ENCODE data around the gene SOX9. TPM values are rescaled to one million over a fixed set of nuclear protein-coding genes. Genes with fewer than 3 reads are reported as not detected.

SOX9 gene
- total and polyA plus RNA-seq, 5 donors from 2014 or later: not detected

DNA sequence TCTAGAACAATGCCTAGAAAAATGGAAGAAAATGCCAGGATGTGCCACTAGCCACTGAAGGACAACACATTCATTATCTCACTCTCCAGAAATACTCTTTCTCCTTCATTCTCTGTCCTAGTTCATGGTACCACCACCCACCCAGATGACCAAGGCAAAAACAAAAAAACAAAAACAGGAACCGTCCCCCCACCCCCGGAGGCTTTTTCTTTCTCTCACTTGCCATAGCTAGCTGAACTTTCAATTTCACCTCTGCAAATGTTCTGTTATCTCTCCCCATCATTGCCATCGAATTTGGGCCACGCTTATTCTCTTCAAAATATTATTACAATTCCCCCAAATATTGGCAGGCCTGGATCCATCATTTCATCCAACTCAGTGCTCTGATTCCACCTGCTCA lies 49.0 kb downstream of the SOX9 start:
- ATAC-seq (ENCODE audit: low read depth in 2 of 2) (no peak), DNase-seq (no peak)
- Histone ChIP-seq H3K9me3 (ENCODE audit: control insufficient read depth in 2 of 2, low read length in 2 of 2) (no peaks in the 10 kb centered on the region), H3K4me3 (ENCODE audit: low read depth, low read length) (no peak overlapping the region), H3K27me3 (ENCODE audit: control insufficient read depth, insufficient read depth, low read length) (no peaks in the 10 kb centered on the region), H3K36me3 (ENCODE audit: control insufficient read depth, insufficient read depth, low read length) (no peaks in the 10 kb centered on the region), H3K4me1 (ENCODE audit: control insufficient read depth, insufficient read depth, low read length, poor library complexity, severe bottlenecking) (no peaks in the 10 kb centered on the region), H3K27ac (ENCODE audit: insufficient read depth, low read length, poor library complexity, severe bottlenecking) (no peak overlapping the region)
- Mint-ChIP-seq H3K27me3 (peaks cover 7% of the 10 kb centered on the region), H3K27ac (no peak overlapping the region), H3K4me3 (no peak overlapping the region), H3K4me1 (peaks cover 0 to 2% (median 0%) of the 10 kb centered on the region in 4 donors), H3K9me3 (peaks cover 0 to 2% (median 0%) of the 10 kb centered on the region in 7 donors), H3K36me3 (no peaks in the 10 kb centered on the region)

DNA sequence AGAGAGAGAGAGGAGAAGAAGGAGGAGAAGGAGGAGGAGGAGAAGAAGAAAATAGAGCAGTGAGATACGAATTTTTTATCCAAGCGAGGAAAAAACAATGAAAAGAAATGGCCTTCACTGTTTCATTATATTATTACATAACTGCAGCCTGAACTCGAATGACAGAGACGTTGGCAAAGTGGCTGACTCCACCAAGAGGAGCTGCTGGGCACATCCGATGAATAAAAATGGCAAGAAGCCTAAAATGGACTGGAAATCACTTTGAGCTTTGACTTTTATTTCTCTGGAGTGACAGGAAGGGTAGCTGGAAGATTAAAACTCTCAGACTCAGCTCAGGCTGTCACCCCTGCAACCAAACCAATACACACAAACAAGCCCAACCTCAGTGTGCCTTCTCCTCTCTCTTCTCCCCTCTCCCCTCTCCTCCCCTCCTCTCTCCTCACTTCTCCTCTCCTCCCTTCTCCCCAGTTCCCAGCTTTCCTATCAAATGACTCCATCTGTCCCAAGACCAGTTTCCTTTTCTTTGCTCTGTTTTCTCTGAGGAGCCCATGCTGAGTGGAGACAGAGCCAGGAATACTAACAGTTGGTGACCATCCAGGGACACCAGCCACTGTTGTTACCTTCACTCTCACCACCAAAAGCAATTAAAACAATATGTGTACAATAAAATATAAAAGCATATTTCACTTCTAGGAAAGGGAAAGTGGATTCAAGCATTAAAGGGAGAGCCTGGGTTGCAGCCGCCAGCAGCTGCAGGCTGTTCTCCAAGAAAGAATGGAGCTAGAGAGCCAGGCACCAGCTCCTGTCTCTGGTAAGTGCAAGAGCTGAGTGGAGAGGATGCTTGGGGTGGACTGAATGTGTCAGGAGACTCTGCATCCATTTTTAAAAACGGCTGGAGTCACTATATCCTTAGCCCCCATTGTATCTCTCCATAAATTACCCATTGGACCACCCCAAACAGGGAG lies 51.2 kb downstream of the SOX9 start:
- Mint-ChIP-seq H3K9me3 (peaks cover 0 to 2% (median 0%) of the 10 kb centered on the region in 7 donors), H3K27ac (no peak overlapping the region), H3K4me1 (peaks cover 0 to 2% (median 0%) of the 10 kb centered on the region in 4 donors), H3K36me3 (no peaks in the 10 kb centered on the region), H3K4me3 (no peak overlapping the region), H3K27me3 (peaks cover 11% of the 10 kb centered on the region)
- H3K27ac ChIP-seq (ENCODE audit: insufficient read depth, low read length, poor library complexity, severe bottlenecking): no peak overlapping the region
- H3K4me3 ChIP-seq (ENCODE audit: low read depth, low read length): no peak overlapping the region
- H3K27me3 ChIP-seq (ENCODE audit: control insufficient read depth, insufficient read depth, low read length): no peaks in the 10 kb centered on the region
- H3K9me3 ChIP-seq (ENCODE audit: control insufficient read depth in 2 of 2, low read length in 2 of 2): no peaks in the 10 kb centered on the region
- H3K4me1 ChIP-seq (ENCODE audit: control insufficient read depth, insufficient read depth, low read length, poor library complexity, severe bottlenecking): no peaks in the 10 kb centered on the region
- ATAC-seq (ENCODE audit: low read depth in 2 of 2) (no peak), DNase-seq (no peak)
- no peaks in the 10 kb centered on the region for H3K36me3 ChIP-seq (ENCODE audit: control insufficient read depth, insufficient read depth, low read length)

DNA sequence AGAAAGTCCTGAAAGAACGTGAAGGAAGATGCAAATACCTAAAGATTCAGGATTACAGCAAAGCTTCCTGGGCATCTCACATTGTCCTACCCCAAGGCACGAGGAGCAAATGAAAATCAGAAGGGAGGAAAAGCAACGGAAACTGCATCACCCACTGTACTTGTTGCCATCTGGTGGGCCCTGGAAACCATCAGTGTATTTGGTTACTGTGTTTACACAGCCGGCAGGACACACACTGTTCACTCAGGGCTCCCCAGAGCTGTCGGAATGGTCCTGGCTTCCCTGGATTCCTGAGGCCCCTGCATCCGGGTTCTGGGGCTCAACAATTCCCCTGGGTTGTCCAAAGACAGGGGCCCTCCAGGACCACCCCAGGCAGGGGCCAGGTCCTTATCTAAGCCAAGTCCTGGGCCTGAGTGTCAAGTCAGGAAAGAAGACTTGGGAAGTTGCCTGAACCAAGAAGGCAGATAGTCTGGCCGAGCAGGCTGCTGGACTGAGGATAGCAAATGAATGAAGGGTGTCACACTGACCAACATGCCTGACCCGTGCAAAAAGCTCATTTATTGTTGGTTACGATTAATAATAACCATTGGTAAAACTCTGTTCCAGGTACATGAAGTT lies 52.8 kb downstream of the SOX9 start:
- no peak for DNase-seq
- Mint-ChIP-seq H3K36me3 (no peaks in the 10 kb centered on the region), H3K4me1 (no peaks in the 10 kb centered on the region), H3K27me3 (peaks cover 11% of the 10 kb centered on the region), H3K4me3 (no peak overlapping the region), H3K9me3 (peaks cover 0 to 2% (median 0%) of the 10 kb centered on the region in 7 donors), H3K27ac (no peak overlapping the region)
- no peaks in the 10 kb centered on the region for H3K36me3 ChIP-seq (ENCODE audit: control insufficient read depth, insufficient read depth, low read length)
- no peak overlapping the region for H3K4me3 ChIP-seq (ENCODE audit: low read depth, low read length)
- no peaks in the 10 kb centered on the region for H3K9me3 ChIP-seq (ENCODE audit: control insufficient read depth in 2 of 2, low read length in 2 of 2)
- H3K27ac ChIP-seq (ENCODE audit: insufficient read depth, low read length, poor library complexity, severe bottlenecking): no peak overlapping the region
- H3K27me3 ChIP-seq (ENCODE audit: control insufficient read depth, insufficient read depth, low read length): no peaks in the 10 kb centered on the region
- H3K4me1 ChIP-seq (ENCODE audit: control insufficient read depth, insufficient read depth, low read length, poor library complexity, severe bottlenecking): no peaks in the 10 kb centered on the region
- ATAC-seq (ENCODE audit: low read depth in 2 of 2): no peak

DNA sequence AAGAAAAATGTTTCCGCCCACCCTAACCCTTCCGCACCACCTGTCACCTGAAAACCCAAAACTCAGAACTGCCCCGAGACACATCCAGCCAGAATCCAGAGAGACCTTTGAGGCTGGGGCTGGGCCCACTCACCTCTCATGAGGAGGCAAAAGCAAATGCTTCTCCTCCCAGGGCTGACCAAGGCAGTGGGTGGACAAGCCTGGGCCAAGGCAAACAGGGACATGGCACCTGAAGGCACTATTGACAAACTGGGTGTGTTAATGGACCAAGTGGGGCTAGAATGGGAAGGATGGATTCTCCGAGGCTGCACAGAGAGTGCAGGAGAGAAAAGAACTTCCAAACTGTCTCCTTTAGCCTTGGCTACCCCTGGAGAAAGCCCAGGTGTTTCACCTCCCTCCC lies 54.4 kb downstream of the SOX9 start:
- Mint-ChIP-seq H3K4me3 (no peak overlapping the region), H3K36me3 (no peaks in the 10 kb centered on the region), H3K27me3 (peaks cover 11% of the 10 kb centered on the region), H3K9me3 (peaks cover 0 to 2% (median 0%) of the 10 kb centered on the region in 7 donors), H3K27ac (no peak overlapping the region), H3K4me1 (no peaks in the 10 kb centered on the region)
- H3K27ac ChIP-seq (ENCODE audit: insufficient read depth, low read length, poor library complexity, severe bottlenecking): no peak overlapping the region
- H3K4me3 ChIP-seq (ENCODE audit: low read depth, low read length): no peak overlapping the region
- no peaks in the 10 kb centered on the region for H3K36me3 ChIP-seq (ENCODE audit: control insufficient read depth, insufficient read depth, low read length)
- H3K27me3 ChIP-seq (ENCODE audit: control insufficient read depth, insufficient read depth, low read length): no peaks in the 10 kb centered on the region
- DNase-seq (no peak), ATAC-seq (ENCODE audit: low read depth in 2 of 2) (no peak)
- no peaks in the 10 kb centered on the region for H3K4me1 ChIP-seq (ENCODE audit: control insufficient read depth, insufficient read depth, low read length, poor library complexity, severe bottlenecking)
- H3K9me3 ChIP-seq (ENCODE audit: control insufficient read depth in 2 of 2, low read length in 2 of 2): no peaks in the 10 kb centered on the region

Data from CD4-positive, CD25-positive, alpha-beta regulatory T cell (primary cell).